ENCODE data around the gene NXPE1. TPM values are rescaled to one million over a fixed set of nuclear protein-coding genes. Genes with fewer than 3 reads are reported as not detected.

NXPE1 gene
- total RNA-seq, 2 experiments from 2014 or later: not detected

GRCh38 chr11:114595571-114595970, 35.9 kb upstream of the NXPE1 start, which contains the start of gene NXPE4:
NXPE4 (minus strand) TSS chr11:114595786; CDS start chr11:114594759, 1,027 bp downstream.
- H3K27ac Mint-ChIP-seq: no peak within 1 kb of the TSS
- H3K9me3 Mint-ChIP-seq: no peaks in the 10 kb centered on the region
- peaks cover 5% of the 10 kb centered on the region for H3K27me3 Mint-ChIP-seq
- no peak for DNase-seq
- intact Hi-C loops (cut with micrococcal nuclease): no loop called here
- ChIA-PET POLR2A (no interaction called here), CTCF (no interaction called here)
- H3K4me1 Mint-ChIP-seq (ENCODE audit: low read depth): no peaks in the 10 kb centered on the region
- H3K36me3 Mint-ChIP-seq: no peaks in the 10 kb centered on the region
- H3K4me3 Mint-ChIP-seq: no peak within 1 kb of the TSS

- CTCF ChIA-PET: interaction anchor here (1.0 kb wide), 1 partner anchor 254 kb away, joined by 3 read pairs; no protein-coding TSS in a partner anchor
- no peak overlapping the region for H3K27ac Mint-ChIP-seq
- no peak for DNase-seq
- no peaks in the 10 kb centered on the region for H3K9me3 Mint-ChIP-seq
- intact Hi-C loops (cut with micrococcal nuclease): no loop called here
- no peaks in the 10 kb centered on the region for H3K36me3 Mint-ChIP-seq
- POLR2A ChIA-PET: no interaction called here
- no peak overlapping the region for H3K4me3 Mint-ChIP-seq
- H3K4me1 Mint-ChIP-seq (ENCODE audit: low read depth): no peaks in the 10 kb centered on the region
- H3K27me3 Mint-ChIP-seq: peaks cover 5% of the 10 kb centered on the region
Measured at GRCh38 chr11:114594703-114595102, 35.0 kb upstream of the NXPE1 start.

GRCh38 chr11:114587398-114587953, 27.8 kb upstream of the NXPE1 start:
- POLR2A ChIA-PET: no interaction called here
- H3K27me3 Mint-ChIP-seq: peaks cover 5% of the 10 kb centered on the region
- intact Hi-C loops (cut with micrococcal nuclease): no loop called here
- CTCF ChIA-PET: no interaction called here
- no peaks in the 10 kb centered on the region for H3K4me1 Mint-ChIP-seq (ENCODE audit: low read depth)
- H3K36me3 Mint-ChIP-seq: peaks cover 3% of the 10 kb centered on the region
- H3K27ac Mint-ChIP-seq: no peak overlapping the region
- no peak overlapping the region for H3K4me3 Mint-ChIP-seq
- H3K9me3 Mint-ChIP-seq: peaks cover 37% of the 10 kb centered on the region
- DNase-seq: no peak

GRCh38 chr11:114586797-114587196, 27.1 kb upstream of the NXPE1 start:
- H3K9me3 Mint-ChIP-seq: peaks cover 37% of the 10 kb centered on the region
- no peak overlapping the region for H3K4me3 Mint-ChIP-seq
- peaks cover 3% of the 10 kb centered on the region for H3K36me3 Mint-ChIP-seq
- H3K27ac Mint-ChIP-seq: no peak overlapping the region
- CTCF ChIA-PET: no interaction called here
- intact Hi-C loops (cut with micrococcal nuclease): no loop called here
- DNase-seq: no peak
- peaks cover 2% of the 10 kb centered on the region for H3K27me3 Mint-ChIP-seq
- POLR2A ChIA-PET: no interaction called here
- H3K4me1 Mint-ChIP-seq (ENCODE audit: low read depth): no peaks in the 10 kb centered on the region

GRCh38 chr11:114571712-114572111, 12.0 kb upstream of the NXPE1 start:
- POLR2A ChIA-PET: no interaction called here
- Mint-ChIP-seq H3K27ac (no peak overlapping the region), H3K4me3 (no peak overlapping the region), H3K27me3 (peaks cover 11% of the 10 kb centered on the region), H3K9me3 (peaks cover 21% of the 10 kb centered on the region), H3K4me1 (ENCODE audit: low read depth) (no peaks in the 10 kb centered on the region), H3K36me3 (no peaks in the 10 kb centered on the region)
- no peak for DNase-seq
- intact Hi-C loops (cut with micrococcal nuclease): no loop called here
- CTCF ChIA-PET: interaction anchor here (0.6 kb wide), 1 partner anchor 546 kb away, joined by 3 read pairs; no protein-coding TSS in a partner anchor

GRCh38 chr11:114569801-114570200, 10.1 kb upstream of the NXPE1 start:
- ChIA-PET POLR2A (no interaction called here), CTCF (no interaction called here)
- Mint-ChIP-seq H3K4me3 (no peak overlapping the region), H3K9me3 (peaks cover 8% of the 10 kb centered on the region), H3K36me3 (no peaks in the 10 kb centered on the region), H3K27me3 (peaks cover 11% of the 10 kb centered on the region), H3K27ac (no peak overlapping the region), H3K4me1 (ENCODE audit: low read depth) (no peaks in the 10 kb centered on the region)
- intact Hi-C loops (cut with micrococcal nuclease): no loop called here
- DNase-seq: no peak

- Mint-ChIP-seq H3K9me3 (no peaks in the 10 kb centered on the region), H3K27ac (no peak overlapping the region), H3K27me3 (peaks cover 8% of the 10 kb centered on the region), H3K4me1 (ENCODE audit: low read depth) (peaks cover 3% of the 10 kb centered on the region), H3K36me3 (no peaks in the 10 kb centered on the region), H3K4me3 (no peak overlapping the region)
- DNase-seq: no peak
- ChIA-PET POLR2A (no interaction called here), CTCF (no interaction called here)
- intact Hi-C loops (cut with micrococcal nuclease): no loop called here
Measured at GRCh38 chr11:114566276-114566675, 6.6 kb upstream of the NXPE1 start.

GRCh38 chr11:114564831-114565230, 5.2 kb upstream of the NXPE1 start:
- Mint-ChIP-seq H3K4me1 (ENCODE audit: low read depth) (peaks cover 3% of the 10 kb centered on the region), H3K36me3 (no peaks in the 10 kb centered on the region), H3K27me3 (peaks cover 4% of the 10 kb centered on the region), H3K27ac (no peak overlapping the region), H3K4me3 (no peak overlapping the region), H3K9me3 (no peaks in the 10 kb centered on the region)
- intact Hi-C loops (cut with micrococcal nuclease): no loop called here
- no peak for DNase-seq
- CTCF ChIA-PET: interaction anchor here (1.2 kb wide), 1 partner anchor 224 kb away, joined by 5 read pairs; no protein-coding TSS in a partner anchor
- POLR2A ChIA-PET: no interaction called here

- CTCF ChIA-PET: no interaction called here
- intact Hi-C loops (cut with micrococcal nuclease): no loop called here
- H3K4me1 Mint-ChIP-seq (ENCODE audit: low read depth): peaks cover 3% of the 10 kb centered on the region
- no peak overlapping the region for H3K27ac Mint-ChIP-seq
- POLR2A ChIA-PET: no interaction called here
- H3K4me3 Mint-ChIP-seq: no peak overlapping the region
- no peaks in the 10 kb centered on the region for H3K36me3 Mint-ChIP-seq
- peaks cover 4% of the 10 kb centered on the region for H3K27me3 Mint-ChIP-seq
- H3K9me3 Mint-ChIP-seq: no peaks in the 10 kb centered on the region
- no peak for DNase-seq
Measured at GRCh38 chr11:114563077-114563476, 3.4 kb upstream of the NXPE1 start.

GRCh38 chr11:114562166-114562916, 2.7 kb upstream of the NXPE1 start:
- Mint-ChIP-seq H3K4me1 (ENCODE audit: low read depth) (peaks cover 3% of the 10 kb centered on the region), H3K9me3 (no peaks in the 10 kb centered on the region), H3K4me3 (no peak overlapping the region), H3K36me3 (no peaks in the 10 kb centered on the region), H3K27me3 (peaks cover 4% of the 10 kb centered on the region), H3K27ac (no peak overlapping the region)
- intact Hi-C loops (cut with micrococcal nuclease): no loop called here
- ChIA-PET POLR2A (no interaction called here), CTCF (no interaction called here)
- DNase-seq: no peak

GRCh38 chr11:114556135-114556534, 3.5 kb downstream of the NXPE1 start:
- DNase-seq: no peak
- CTCF ChIA-PET: no interaction called here
- no peaks in the 10 kb centered on the region for H3K36me3 Mint-ChIP-seq
- H3K4me3 Mint-ChIP-seq: no peak overlapping the region
- no peaks in the 10 kb centered on the region for H3K4me1 Mint-ChIP-seq (ENCODE audit: low read depth)
- H3K9me3 Mint-ChIP-seq: no peaks in the 10 kb centered on the region
- intact Hi-C loops (cut with micrococcal nuclease): no loop called here
- no peaks in the 10 kb centered on the region for H3K27me3 Mint-ChIP-seq
- POLR2A ChIA-PET: no interaction called here
- no peak overlapping the region for H3K27ac Mint-ChIP-seq

- CTCF ChIA-PET: interaction anchor here (0.6 kb wide), 1 partner anchor 9 kb away, joined by 3 read pairs; no protein-coding TSS in a partner anchor
- intact Hi-C loops (cut with micrococcal nuclease): no loop called here
Measured at GRCh38 chr11:114553642-114554041, 6.0 kb downstream of the NXPE1 start.

GRCh38 chr11:114551060-114551459, 8.6 kb downstream of the NXPE1 start:
- no peaks in the 10 kb centered on the region for H3K4me1 Mint-ChIP-seq (ENCODE audit: low read depth)
- peaks cover 2% of the 10 kb centered on the region for H3K27me3 Mint-ChIP-seq
- no peaks in the 10 kb centered on the region for H3K9me3 Mint-ChIP-seq
- no peak overlapping the region for H3K4me3 Mint-ChIP-seq
- CTCF ChIA-PET: no interaction called here
- no peak for DNase-seq
- H3K36me3 Mint-ChIP-seq: no peaks in the 10 kb centered on the region
- intact Hi-C loops (cut with micrococcal nuclease): no loop called here
- H3K27ac Mint-ChIP-seq: no peak overlapping the region
- POLR2A ChIA-PET: no interaction called here

More at GRCh38 chr11:114553642-114554041, 6.0 kb downstream of the NXPE1 start:
- Mint-ChIP-seq H3K27me3 (no peaks in the 10 kb centered on the region), H3K9me3 (no peaks in the 10 kb centered on the region), H3K36me3 (no peaks in the 10 kb centered on the region), H3K4me1 (ENCODE audit: low read depth) (no peaks in the 10 kb centered on the region), H3K4me3 (no peak overlapping the region), H3K27ac (no peak overlapping the region)
- POLR2A ChIA-PET: no interaction called here
- DNase-seq: no peak

Measured in activated CD4-positive, alpha-beta memory T cell treated with anti-CD3 and anti-CD28 coated beads for 36 hours (primary cell).